SK-N-SH (cell line): ENCODE results near the gene ZNF471. TPM values are rescaled to one million over a fixed set of nuclear protein-coding genes. Genes with fewer than 3 reads are reported as not detected.

Experiments used
- CTCF ChIA-PET: fragments of 300-600, 350-600 bp; formaldehyde crosslinking; extraction: SDS; loops from one replicate; lab custom pipeline; 2021; lab: Yijun Ruan, JAX
- POLR2A ChIA-PET: fragments of 350-600 bp; sonication (Branson Sonifier 250); formaldehyde crosslinking; extraction: SDS; loops from one replicate; lab custom pipeline; 2020; ENCODE audit warnings: antibody characterized with exemption, inconsistent platforms; lab: Yijun Ruan, JAX
- DNase-seq: peaks from one replicate; pipeline ENCODE4 v3.0.0; 2012
- H2AFZ ChIP-seq: fragments of 200-600 bp; sonication (generic); 2 replicates; pipeline ENCODE4 v1.8.1; 2016; ENCODE audit warnings: antibody characterized with exemption, mild to moderate bottlenecking, low read depth
- H3F3A ChIP-seq: fragments of 200-600 bp; sonication (generic); replicated peaks from 2 replicates; pipeline ENCODE3; 2016; ENCODE audit warnings: antibody characterized with exemption, mild to moderate bottlenecking; ENCODE audit not compliant: insufficient read depth
- H3K27ac ChIP-seq, 2 experiments: fragments of 200-500 bp in 1 of 2; fragments of 200-600 bp in 1 of 2; sonication (Bioruptor generic) in 1 of 2; sonication (generic), shearing (Covaris generic) in 1 of 2; 2 replicates each; pipeline versions ENCODE4 v1.5.1 to v1.6.1; 2014 to 2016; ENCODE audit warnings: low read depth in 2 of 2, inconsistent platforms in 1 of 2, low read length in 1 of 2, mild to moderate bottlenecking in 1 of 2, mixed read lengths in 1 of 2
- H3K27me3 ChIP-seq: fragments of 200-600 bp; sonication (generic), shearing (Covaris generic); 2 replicates; pipeline ENCODE4 v1.6.1; 2016; ENCODE audit warnings: mixed run types; ENCODE audit not compliant: insufficient read depth
- H3K36me3 ChIP-seq, 2 experiments: fragments of 200-500 bp in 1 of 2; fragments of 200-600 bp in 1 of 2; sonication (Bioruptor generic) in 1 of 2; sonication (generic) in 1 of 2; replicated peaks in 1 of 2; 2 replicates each; pipeline versions ENCODE3 to v1.5.1; 2014 to 2016; ENCODE audit warnings: low read length in 1 of 2, mild to moderate bottlenecking in 1 of 2; ENCODE audit not compliant: insufficient read depth in 2 of 2, control insufficient read depth in 1 of 2
- H3K4me1 ChIP-seq, 2 experiments: fragments of 200-500 bp in 1 of 2; fragments of 200-600 bp in 1 of 2; sonication (Bioruptor generic) in 1 of 2; sonication (generic), shearing (Covaris generic) in 1 of 2; 2 replicates each; pipeline versions ENCODE4 v1.5.1 to v1.6.1; 2014 to 2016; ENCODE audit warnings: low read depth in 1 of 2, low read length in 1 of 2, mixed run types in 1 of 2; ENCODE audit not compliant: insufficient read depth in 2 of 2, control insufficient read depth in 1 of 2
- H3K4me2 ChIP-seq: fragments of 200-600 bp; sonication (generic), shearing (Covaris generic); 2 replicates; pipeline ENCODE4 v1.6.1; 2017; ENCODE audit warnings: mixed run types
- H3K4me3 ChIP-seq, 2 experiments: fragments of 200-500 bp in 1 of 2; fragments of 200-600 bp in 1 of 2; sonication (Bioruptor generic) in 1 of 2; sonication (generic), shearing (Covaris generic) in 1 of 2; 2 replicates each; pipeline versions ENCODE4 v1.5.1 to v1.8.1; 2014 to 2016; ENCODE audit warnings: low read depth in 2 of 2, inconsistent platforms in 1 of 2, low read length in 1 of 2, mild to moderate bottlenecking in 1 of 2, mixed read lengths in 1 of 2, moderate library complexity in 1 of 2
- H3K79me2 ChIP-seq: fragments of 200-600 bp; sonication (generic); 2 replicates; pipeline ENCODE4 v1.8.1; 2017; ENCODE audit warnings: mild to moderate bottlenecking; ENCODE audit not compliant: insufficient read depth
- H3K9ac ChIP-seq: fragments of 200-600 bp; sonication (generic); 2 replicates; pipeline ENCODE4 v1.6.1; 2017; ENCODE audit warnings: mixed run types
- H3K9me2 ChIP-seq: fragments of 200-600 bp; sonication (generic); 2 replicates; pipeline ENCODE4 v1.6.1; 2017; ENCODE audit warnings: mixed run types
- H3K9me3 ChIP-seq: fragments of 200-600 bp; sonication (generic); 2 replicates; pipeline ENCODE4 v1.6.1; 2017; ENCODE audit warnings: mixed run types, mild to moderate bottlenecking, moderate library complexity
- H4K20me1 ChIP-seq: fragments of 200-600 bp; sonication (generic); 2 replicates; pipeline ENCODE4 v1.6.1; 2017; ENCODE audit warnings: mild to moderate bottlenecking, mixed run types; ENCODE audit not compliant: insufficient read depth
- CTCF ChIP-seq: fragments of 200-600 bp; sonication (generic); IDR thresholded peaks from 2 replicates; pipeline ENCODE4 v1.6.1; 2017; ENCODE audit warnings: antibody characterized with exemption, mild to moderate bottlenecking, moderate library complexity
- ELF1 ChIP-seq: IDR thresholded peaks from 2 replicates; pipeline ENCODE4 v1.4.0; 2012
- EP300 ChIP-seq, 2 experiments: IDR thresholded peaks; 2 replicates each; pipeline versions ENCODE4 v1.4.0 to v1.6.1; 2012; ENCODE audit warnings: borderline replicate concordance in 1 of 2, low read depth in 1 of 2, low read length in 1 of 2
- FOXJ3 ChIP-seq: sonication (generic); formaldehyde crosslinking; IDR thresholded peaks from 2 replicates; pipeline ENCODE4 v1.5.1; 2020; ENCODE audit warnings: mild to moderate bottlenecking, missing genetic modification reagents
- FOXM1 ChIP-seq: IDR thresholded peaks from 2 replicates; pipeline ENCODE4 v1.4.0; 2012; ENCODE audit warnings: low read depth, mild to moderate bottlenecking
- MEF2A ChIP-seq: IDR thresholded peaks from 2 replicates; pipeline ENCODE4 v1.4.0; 2012; ENCODE audit warnings: low read depth, borderline replicate concordance
- MXI1 ChIP-seq: IDR thresholded peaks from 2 replicates; pipeline ENCODE4 v1.6.1; 2012; ENCODE audit warnings: mild to moderate bottlenecking, low read depth, low read length, improper control_type of control experiment
- NFIC ChIP-seq: IDR thresholded peaks from 2 replicates; pipeline ENCODE4 v1.4.0; 2012; ENCODE audit warnings: borderline replicate concordance
- RAD21 ChIP-seq: IDR thresholded peaks from 2 replicates; pipeline ENCODE4 v1.6.1; 2012; ENCODE audit warnings: mild to moderate bottlenecking, low read length
- RCOR1 ChIP-seq: fragments of 150-350 bp; IDR thresholded peaks from 2 replicates; pipeline ENCODE4 v1.6.1; 2017; ENCODE audit warnings: antibody characterized with exemption, low read length
- RFX5 ChIP-seq: IDR thresholded peaks from 2 replicates; pipeline ENCODE4 v1.6.1; 2012; ENCODE audit warnings: mild to moderate bottlenecking, improper control_type of control experiment, low read length
- RXRA ChIP-seq: IDR thresholded peaks from 2 replicates; pipeline ENCODE4 v1.4.0; 2012; ENCODE audit warnings: low read depth, mild to moderate bottlenecking, borderline replicate concordance
- SMC3 ChIP-seq: IDR thresholded peaks from 2 replicates; pipeline ENCODE4 v1.6.1; 2012; ENCODE audit warnings: low read depth, low read length, improper control_type of control experiment
- TAF1 ChIP-seq: IDR thresholded peaks from 2 replicates; pipeline ENCODE4 v1.6.1; 2012; ENCODE audit warnings: low read depth, mild to moderate bottlenecking, low read length, moderate library complexity, borderline replicate concordance
- TEAD4 ChIP-seq: IDR thresholded peaks from 2 replicates; pipeline ENCODE4 v1.4.0; 2012; ENCODE audit warnings: mild to moderate bottlenecking, borderline replicate concordance; ENCODE audit not compliant: insufficient read depth
- ZBTB33 ChIP-seq: IDR thresholded peaks from 2 replicates; pipeline ENCODE4 v1.4.0; 2012; ENCODE audit warnings: low read depth, borderline replicate concordance
- WGBS: methylation state at CpG from one replicate; pipeline ENCODE4 v1.1.6; 2017; ENCODE audit warnings: low lambda C conversion rate; 5-methylcytosine and 5-hydroxymethylcytosine counted together
- polyA plus RNA-seq, 3 experiments: library from polyadenylated mRNA; depleted of rRNA; stranded (reverse); fragments of >200 nt; gene quantifications; 2 replicates each; pipeline ENCODE4 v1.2.3, GENCODE V29; 2012
- TF ChIP-seq, protein P1 (sequence below): IDR thresholded peaks from 2 replicates; pipeline ENCODE4 v1.4.0; 2012; ENCODE audit warnings: low read depth, borderline replicate concordance
- TF ChIP-seq, protein P2 (sequence below): fragments of 150-350 bp; IDR thresholded peaks from 2 replicates; pipeline ENCODE4 v1.6.1; 2016; ENCODE audit warnings: mild to moderate bottlenecking, low read depth, low read length

The ZNF471 gene
- polyA plus RNA-seq, 1 of the 3 experiments (the other 2 are of a cell fraction), result 2.5 TPM

GRCh38 chr19:56572589-56572988 lies 64.9 kb downstream of the ZNF471 start:
- TF ChIP-seq ELF1, result no peak
- TF ChIP-seq, protein P1, sequence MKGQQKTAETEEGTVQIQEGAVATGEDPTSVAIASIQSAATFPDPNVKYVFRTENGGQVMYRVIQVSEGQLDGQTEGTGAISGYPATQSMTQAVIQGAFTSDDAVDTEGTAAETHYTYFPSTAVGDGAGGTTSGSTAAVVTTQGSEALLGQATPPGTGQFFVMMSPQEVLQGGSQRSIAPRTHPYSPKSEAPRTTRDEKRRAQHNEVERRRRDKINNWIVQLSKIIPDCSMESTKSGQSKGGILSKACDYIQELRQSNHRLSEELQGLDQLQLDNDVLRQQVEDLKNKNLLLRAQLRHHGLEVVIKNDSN, result no peak
- TF ChIP-seq FOXM1, result no peak
- no peak for TF ChIP-seq NFIC
- TF ChIP-seq RAD21, result no peak
- no peak for TF ChIP-seq SMC3
- TF ChIP-seq TEAD4, result no peak
- TF ChIP-seq RXRA, result no peak
- no peak for TF ChIP-seq MXI1
- no peak for TF ChIP-seq FOXJ3 (CRISPR knock-in tag)
- no peak for TF ChIP-seq RFX5
- no peak for TF ChIP-seq CTCF
- TF ChIP-seq, protein P2, sequence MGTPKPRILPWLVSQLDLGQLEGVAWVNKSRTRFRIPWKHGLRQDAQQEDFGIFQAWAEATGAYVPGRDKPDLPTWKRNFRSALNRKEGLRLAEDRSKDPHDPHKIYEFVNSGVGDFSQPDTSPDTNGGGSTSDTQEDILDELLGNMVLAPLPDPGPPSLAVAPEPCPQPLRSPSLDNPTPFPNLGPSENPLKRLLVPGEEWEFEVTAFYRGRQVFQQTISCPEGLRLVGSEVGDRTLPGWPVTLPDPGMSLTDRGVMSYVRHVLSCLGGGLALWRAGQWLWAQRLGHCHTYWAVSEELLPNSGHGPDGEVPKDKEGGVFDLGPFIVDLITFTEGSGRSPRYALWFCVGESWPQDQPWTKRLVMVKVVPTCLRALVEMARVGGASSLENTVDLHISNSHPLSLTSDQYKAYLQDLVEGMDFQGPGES, result no peak
- no peak for TF ChIP-seq RCOR1
- no peak for TF ChIP-seq TAF1
- TF ChIP-seq ZBTB33, result no peak
- TF ChIP-seq EP300 (IDR thresholded peaks at IDR 0.05; ENCODE audit: borderline replicate concordance in 1 of 2, low read depth in 1 of 2, low read length in 1 of 2), result no peak
- no peak for TF ChIP-seq MEF2A
- H3K79me2 ChIP-seq, result no peaks in the 10 kb centered on the region; the same call in 1 of the 2 replicates

More at GRCh38 chr19:56572589-56572988, 64.9 kb downstream of the ZNF471 start:
- Histone ChIP-seq H3K27me3 (no peaks in the 10 kb centered on the region), H3K4me2 (no peak overlapping the region), H2AFZ (no peak overlapping the region), H3K9ac (no peak overlapping the region), H3K4me3 (no peak overlapping the region), H3F3A (no peaks in the 10 kb centered on the region), H3K27ac (no peak overlapping the region), H3K36me3 (peaks cover 63 to 83% of the 10 kb centered on the region in 2 experiments), H3K4me1 (peaks cover 0 to 4% of the 10 kb centered on the region in 2 experiments; a peak in 1 of 4 replicates), H3K9me2 (no peaks in the 10 kb centered on the region), H4K20me1 (no peaks in the 10 kb centered on the region), H3K9me3 (peaks cover 59% of the 10 kb centered on the region)
- ChIA-PET POLR2A (no interaction called here), CTCF (no interaction called here)
- 43% methylated on average over 2 of the region's 2 CpGs for WGBS
- DNase-seq, result no peak
